HEK293T (cell line): Measurements from ENCODE around the gene VWC2L.

Experiments
- BHLHE40 ChIP-seq: fragments of 450-650 bp; IDR thresholded peaks from 2 replicates; pipeline ENCODE4 v1.6.1; 2016; ENCODE audit warnings: mild to moderate bottlenecking, moderate library complexity, borderline replicate concordance
- SUZ12 ChIP-seq: fragments of 450-650 bp; IDR thresholded peaks from 2 replicates; pipeline ENCODE4 v1.6.1; 2016; ENCODE audit warnings: mild to moderate bottlenecking

- TF ChIP-seq SUZ12 (no peak), BHLHE40 (no peak)
Observed at GRCh38 chr2:214542295-214542694, 131.4 kb downstream of the VWC2L start.
